Myocyte (in vitro differentiated cells): Measurements from ENCODE around the gene BSCL2. TPM values are rescaled to one million over a fixed set of nuclear protein-coding genes. Genes with fewer than 3 reads are reported as not detected.
"Not testable (repeated sequence)": the region's sequence is repeated elsewhere in the genome, so short reads cannot be mapped to it uniquely, and the experiment has no call there.

Experiments used
- DNase-seq: peaks from one replicate; pipeline ENCODE4 v3.0.0-alpha.2; 2012; ENCODE audit warnings: low read depth
- total RNA-seq: library from RNA; depleted of rRNA; stranded (reverse); fragments of >200 nt; gene quantifications from 2 replicates; pipeline ENCODE4 v1.2.3, GENCODE V29; 2014

BSCL2 gene
- total RNA-seq, 1 donor from 2014 or later, result 40.8 TPM

GRCh38 chr11:62719302-62719978 lies 12.2 kb upstream of the BSCL2 start:
- no peak for DNase-seq

- DNase-seq, result no peak
Observed at GRCh38 chr11:62716816-62717215, 9.6 kb upstream of the BSCL2 start.

GRCh38 chr11:62716206-62716605 lies 9.0 kb upstream of the BSCL2 start:
- no peak for DNase-seq

GRCh38 chr11:62715150-62716130 lies 8.2 kb upstream of the BSCL2 start:
- no peak for DNase-seq

GRCh38 chr11:62713343-62713742 lies 6.1 kb upstream of the BSCL2 start:
- peak; percentile 31 for DNase-seq

GRCh38 chr11:62712861-62713260 lies 5.6 kb upstream of the BSCL2 start:
- no peak for DNase-seq

GRCh38 chr11:62712276-62712812 lies 5.1 kb upstream of the BSCL2 start:
- no peak for DNase-seq

GRCh38 chr11:62710001-62710345 lies 2.7 kb upstream of the BSCL2 start:
- DNase-seq, result no peak

- DNase-seq, result peak; percentile 98
Observed at GRCh38 chr11:62709247-62710000, 2.2 kb upstream of the BSCL2 start.

GRCh38 chr11:62708793-62709192 lies 1.6 kb upstream of the BSCL2 start:
- DNase-seq, result no peak

- no peak for DNase-seq
Observed at GRCh38 chr11:62708392-62708791, 1.2 kb upstream of the BSCL2 start.

GRCh38 chr11:62706850-62707247 lies 375 bp downstream of the BSCL2 start:
- DNase-seq, result no peak

GRCh38 chr11:62705880-62706849 lies 1.1 kb downstream of the BSCL2 start:
- DNase-seq, result peak; percentile 95

GRCh38 chr11:62705413-62705812 lies 1.8 kb downstream of the BSCL2 start:
- DNase-seq, result no peak

GRCh38 chr11:62703921-62704320 lies 3.3 kb downstream of the BSCL2 start:
- not testable (repeated sequence) for DNase-seq

- no peak for DNase-seq
Observed at GRCh38 chr11:62702246-62702645, 5.0 kb downstream of the BSCL2 start.

GRCh38 chr11:62694455-62695167 lies 12.6 kb downstream of the BSCL2 start:
- peak; percentile 94 for DNase-seq

- not testable (repeated sequence) for DNase-seq
Observed at GRCh38 chr11:62693624-62694023, 13.6 kb downstream of the BSCL2 start.

- DNase-seq, result peak; percentile 100
Observed at GRCh38 chr11:62689421-62690183, 17.6 kb downstream of the BSCL2 start, which contains the start of gene LRRN4CL. TSS of gene LRRN4CL (minus strand) at chr11:62689530. CDS start at chr11:62688508, 1,022 bp downstream.
